GM19099 (cell line): Measurements from ENCODE around the gene GDE1.

Experiments
- POLR2A ChIP-seq: IDR thresholded peaks from 3 replicates; pipeline ENCODE4 v1.6.1; 2011; ENCODE audit warnings: low read depth; ENCODE audit not compliant: insufficient read length; ENCODE audit errors: extremely low read depth

The GDE1 gene

GRCh38 chr16:19528666-19529065, 6.8 kb upstream of the GDE1 start:
- no peak for TF ChIP-seq POLR2A

GRCh38 chr16:19527161-19527560, 5.3 kb upstream of the GDE1 start:
- TF ChIP-seq POLR2A: no peak

- TF ChIP-seq POLR2A: no peak
Observed at GRCh38 chr16:19525385-19525723, 3.5 kb upstream of the GDE1 start.

- TF ChIP-seq POLR2A: no peak
Observed at GRCh38 chr16:19524616-19525384, 2.9 kb upstream of the GDE1 start.

- no peak for TF ChIP-seq POLR2A
Observed at GRCh38 chr16:19524356-19524615, 2.4 kb upstream of the GDE1 start.

GRCh38 chr16:19523559-19524355, 1.9 kb upstream of the GDE1 start, which contains the start of gene CCP110:
Gene CCP110, plus strand, starts transcription at chr16:19523942. Its CDS starts 3,940 bp downstream, at chr16:19527882.
- TF ChIP-seq POLR2A: peak; percentile 67

GRCh38 chr16:19523184-19523558, 1.3 kb upstream of the GDE1 start:
- no peak for TF ChIP-seq POLR2A

GRCh38 chr16:19522760-19523159, 862 bp upstream of the GDE1 start:
- TF ChIP-seq POLR2A: no peak

- TF ChIP-seq POLR2A: no peak
Observed at GRCh38 chr16:19522397-19522732, 467 bp upstream of the GDE1 start.

GRCh38 chr16:19520861-19521331, 1.0 kb downstream of the GDE1 start:
- TF ChIP-seq POLR2A: no peak

- TF ChIP-seq POLR2A: no peak
Observed at GRCh38 chr16:19518388-19518787, 3.5 kb downstream of the GDE1 start.

GRCh38 chr16:19517424-19518089, 4.3 kb downstream of the GDE1 start:
- no peak for TF ChIP-seq POLR2A

- TF ChIP-seq POLR2A: no peak
Observed at GRCh38 chr16:19515757-19516156, 6.1 kb downstream of the GDE1 start.

- no peak for TF ChIP-seq POLR2A
Observed at GRCh38 chr16:19513377-19514053, 8.4 kb downstream of the GDE1 start.

- no peak for TF ChIP-seq POLR2A
Observed at GRCh38 chr16:19512297-19512696, 9.6 kb downstream of the GDE1 start.
